ENCODE measurements around the gene CSN3. TPM values are rescaled to one million over a fixed set of nuclear protein-coding genes. Genes with fewer than 3 reads are reported as not detected.

Gene CSN3
- polyA plus RNA-seq, 1 donor from 2014 or later, result not detected

- H2AFZ ChIP-seq (ENCODE audit: low read depth, low read length), result no peak overlapping the region
- no peaks in the 10 kb centered on the region for H3K27me3 ChIP-seq (ENCODE audit: insufficient read depth, low read depth, low read length)
- H3K9me2 ChIP-seq (ENCODE audit: insufficient read depth, low read length), result no peaks in the 10 kb centered on the region
These were observed 9.5 kb downstream of the CSN3 start for GRCh38 chr4:70251945-70252277.

GRCh38 chr4:70269674-70270073 is 27.3 kb downstream of the CSN3 start:
- no peaks in the 10 kb centered on the region for H3K9me2 ChIP-seq (ENCODE audit: insufficient read depth, low read length)
- no peak overlapping the region for H2AFZ ChIP-seq (ENCODE audit: low read depth, low read length)
- no peak overlapping the region for H3K9ac ChIP-seq (ENCODE audit: low read length)
- H3K4me3 ChIP-seq (ENCODE audit: low read length), result no peak overlapping the region
- H3F3A ChIP-seq (ENCODE audit: insufficient read depth, low read length, poor library complexity, severe bottlenecking), result no peaks in the 10 kb centered on the region
- H3K36me3 ChIP-seq (ENCODE audit: insufficient read depth, low read length), result no peaks in the 10 kb centered on the region
- H3K27ac ChIP-seq (ENCODE audit: low read length), result no peak overlapping the region
- H3K27me3 ChIP-seq (ENCODE audit: insufficient read depth, low read depth, low read length), result no peaks in the 10 kb centered on the region
- no peak overlapping the region for H3K4me2 ChIP-seq (ENCODE audit: low read length)
- H4K20me1 ChIP-seq (ENCODE audit: insufficient read depth), result no peaks in the 10 kb centered on the region
- TF ChIP-seq RAD21 (conservative IDR thresholded peaks at IDR 0.05) (peak; percentile 37), REST (IDR thresholded peaks at IDR 0.05; ENCODE audit: borderline replicate concordance) (no peak), SMC3 (conservative IDR thresholded peaks at IDR 0.05; ENCODE audit: poor library complexity) (no peak)
- no peaks in the 10 kb centered on the region for H3K9me3 ChIP-seq (ENCODE audit: low read length)
- no peaks in the 10 kb centered on the region for H3K79me2 ChIP-seq (replicated peaks; ENCODE audit: insufficient read depth, low read length)

More at GRCh38 chr4:70251945-70252277, 9.5 kb downstream of the CSN3 start:
- no peak for TF ChIP-seq RAD21 (conservative IDR thresholded peaks at IDR 0.05)
- no peak for TF ChIP-seq MXI1 (conservative IDR thresholded peaks at IDR 0.05; ENCODE audit: poor library complexity, severe bottlenecking)
- no peak for TF ChIP-seq POLR2AphosphoS5 (IDR thresholded peaks at IDR 0.05)
- no peak for TF ChIP-seq EZH2 (IDR thresholded peaks at IDR 0.05; ENCODE audit: borderline replicate concordance, insufficient read depth, low read length, poor library complexity, severe bottlenecking)
- TF ChIP-seq EP300 (conservative IDR thresholded peaks at IDR 0.05; ENCODE audit: poor library complexity, severe bottlenecking), result no peak
- TF ChIP-seq REST (IDR thresholded peaks at IDR 0.05; ENCODE audit: borderline replicate concordance), result no peak
- no peak for TF ChIP-seq SMC3 (conservative IDR thresholded peaks at IDR 0.05; ENCODE audit: poor library complexity)
- H3K9ac ChIP-seq (ENCODE audit: low read length), result no peak overlapping the region
- no peaks in the 10 kb centered on the region for H4K20me1 ChIP-seq (ENCODE audit: insufficient read depth)
- no peak overlapping the region for H3K4me2 ChIP-seq (ENCODE audit: low read length)
- no peaks in the 10 kb centered on the region for H3K36me3 ChIP-seq (ENCODE audit: insufficient read depth, low read length)
- H3K4me3 ChIP-seq (ENCODE audit: low read length), result no peak overlapping the region
- H3F3A ChIP-seq (ENCODE audit: insufficient read depth, low read length, poor library complexity, severe bottlenecking), result no peaks in the 10 kb centered on the region
- no peaks in the 10 kb centered on the region for H3K79me2 ChIP-seq (replicated peaks; ENCODE audit: insufficient read depth, low read length)
- no peaks in the 10 kb centered on the region for H3K9me3 ChIP-seq (ENCODE audit: low read length)
- no peak overlapping the region for H3K27ac ChIP-seq (ENCODE audit: low read length)
